MG63 (cell line): ENCODE measurements around the gene FZD1. TPM values are rescaled to one million over a fixed set of nuclear protein-coding genes. Genes with fewer than 3 reads are reported as not detected.

Source experiments
- DNase-seq: peaks from one replicate; pipeline ENCODE4 v3.0.0-alpha.2; 2020
- H3K27me3 ChIP-seq: fragments of 250-450 bp; sonication (Bioruptor Pico); 2 replicates; pipeline ENCODE4 v1.5.1; 2020; ENCODE audit warnings: mild to moderate bottlenecking, moderate library complexity
- H3K36me3 ChIP-seq: fragments of 250-450 bp; sonication (Bioruptor Pico); 2 replicates; pipeline ENCODE4 v1.5.1; 2020; ENCODE audit warnings: mild to moderate bottlenecking, moderate library complexity
- H3K4me3 ChIP-seq: fragments of 250-450 bp; sonication (Bioruptor Pico); 2 replicates; pipeline ENCODE4 v1.5.1; 2020; ENCODE audit warnings: mild to moderate bottlenecking, moderate library complexity
- H3K9me3 ChIP-seq: fragments of 250-450 bp; sonication (Bioruptor Pico); 2 replicates; pipeline ENCODE4 v1.5.1; 2020; ENCODE audit warnings: mild to moderate bottlenecking, moderate library complexity
- total RNA-seq: library from RNA; depleted of rRNA; stranded (reverse); fragments of >200 nt; shearing (Covaris generic); gene quantifications from 2 replicates; pipeline ENCODE4 v1.2.3, GENCODE V29; 2014; ENCODE audit warnings: low replicate concordance; rRNA removed

FZD1 gene
- 2.3 and 3.9 TPM in 2 replicates for total RNA-seq

DNA sequence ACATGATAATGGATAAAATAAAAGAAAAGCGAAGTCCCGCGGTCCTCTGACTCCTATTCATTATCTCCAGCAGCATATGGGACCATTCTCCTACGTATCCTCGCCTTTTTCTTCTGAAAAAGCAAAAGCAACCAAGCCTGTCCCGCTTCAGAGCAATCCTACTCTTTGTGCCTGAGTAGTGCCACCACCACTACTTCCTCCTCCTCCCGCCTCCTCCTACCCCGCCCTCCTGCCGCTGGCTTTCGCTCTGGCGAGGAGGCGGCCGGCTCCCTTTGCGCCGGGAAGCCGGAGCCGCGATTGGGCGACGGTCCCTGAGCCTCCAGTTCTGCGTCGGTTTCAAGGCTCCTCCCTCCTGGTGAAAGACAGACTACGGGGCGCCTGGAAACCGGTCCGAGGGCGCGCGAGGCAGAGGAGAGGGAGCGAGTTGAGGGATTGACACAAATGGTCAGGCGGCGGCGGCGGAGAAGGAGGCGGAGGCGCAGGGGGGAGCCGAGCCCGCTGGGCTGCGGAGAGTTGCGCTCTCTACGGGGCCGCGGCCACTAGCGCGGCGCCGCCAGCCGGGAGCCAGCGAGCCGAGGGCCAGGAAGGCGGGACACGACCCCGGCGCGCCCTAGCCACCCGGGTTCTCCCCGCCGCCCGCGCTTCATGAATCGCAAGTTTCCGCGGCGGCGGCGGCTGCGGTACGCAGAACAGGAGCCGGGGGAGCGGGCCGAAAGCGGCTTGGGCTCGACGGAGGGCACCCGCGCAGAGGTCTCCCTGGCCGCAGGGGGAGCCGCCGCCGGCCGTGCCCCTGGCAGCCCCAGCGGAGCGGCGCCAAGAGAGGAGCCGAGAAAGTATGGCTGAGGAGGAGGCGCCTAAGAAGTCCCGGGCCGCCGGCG, at the start of gene FZD1:
Gene FZD1, plus strand, starts transcription at position 388 of the 878 bp plus-strand sequence. Its CDS starts 448 bp downstream, at position 836.
- DNase-seq: peak; percentile 95
- no peaks in the 10 kb centered on the region for H3K27me3 ChIP-seq
- no peaks in the 10 kb centered on the region for H3K36me3 ChIP-seq
- H3K4me3 ChIP-seq: peak within 1 kb of the TSS; percentile 61
- no peaks in the 10 kb centered on the region for H3K9me3 ChIP-seq

DNA sequence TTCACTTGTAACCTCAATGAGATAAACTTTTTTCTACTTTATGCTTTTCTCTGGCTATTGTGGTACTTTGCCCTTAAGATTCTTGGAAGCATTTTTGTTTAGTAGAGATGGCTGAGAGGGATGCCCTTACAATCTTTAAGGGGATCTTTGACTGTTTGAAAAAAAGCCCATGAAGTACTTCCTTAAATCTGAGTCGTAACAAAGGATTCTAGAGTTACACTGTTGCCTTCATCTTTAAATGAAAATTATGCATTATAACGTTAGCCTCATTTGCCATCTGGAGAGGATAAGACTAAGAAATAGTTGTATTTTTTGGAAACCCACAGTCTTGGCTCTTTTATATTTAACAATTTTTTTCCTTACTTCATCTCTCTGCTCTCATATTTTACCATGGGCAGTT, 37.8 kb upstream of the FZD1 start:
- DNase-seq: no peak
- Histone ChIP-seq H3K27me3 (no peaks in the 10 kb centered on the region), H3K36me3 (no peaks in the 10 kb centered on the region), H3K9me3 (no peaks in the 10 kb centered on the region), H3K4me3 (no peak overlapping the region)

DNA sequence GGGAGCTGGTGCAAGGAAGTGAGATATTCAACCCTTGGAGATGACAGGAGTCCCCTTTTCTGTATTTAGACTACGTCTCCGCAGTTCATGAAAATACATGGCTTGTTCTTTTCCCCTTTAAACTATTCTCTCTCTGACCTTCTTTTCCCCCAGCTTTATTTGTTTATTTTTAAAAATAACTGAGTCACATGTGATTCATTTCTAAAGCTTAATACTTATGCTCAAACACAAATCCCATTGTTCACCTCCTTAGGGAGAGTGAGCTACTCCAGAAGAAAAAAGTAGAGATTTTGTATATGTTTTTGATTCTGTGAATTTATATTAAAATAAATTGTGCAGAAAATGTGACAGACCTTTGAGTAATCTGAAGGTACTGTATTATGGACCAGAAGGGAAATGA, 35.9 kb upstream of the FZD1 start:
- Histone ChIP-seq H3K9me3 (no peaks in the 10 kb centered on the region), H3K27me3 (no peaks in the 10 kb centered on the region), H3K4me3 (no peak overlapping the region), H3K36me3 (no peaks in the 10 kb centered on the region)
- no peak for DNase-seq

DNA sequence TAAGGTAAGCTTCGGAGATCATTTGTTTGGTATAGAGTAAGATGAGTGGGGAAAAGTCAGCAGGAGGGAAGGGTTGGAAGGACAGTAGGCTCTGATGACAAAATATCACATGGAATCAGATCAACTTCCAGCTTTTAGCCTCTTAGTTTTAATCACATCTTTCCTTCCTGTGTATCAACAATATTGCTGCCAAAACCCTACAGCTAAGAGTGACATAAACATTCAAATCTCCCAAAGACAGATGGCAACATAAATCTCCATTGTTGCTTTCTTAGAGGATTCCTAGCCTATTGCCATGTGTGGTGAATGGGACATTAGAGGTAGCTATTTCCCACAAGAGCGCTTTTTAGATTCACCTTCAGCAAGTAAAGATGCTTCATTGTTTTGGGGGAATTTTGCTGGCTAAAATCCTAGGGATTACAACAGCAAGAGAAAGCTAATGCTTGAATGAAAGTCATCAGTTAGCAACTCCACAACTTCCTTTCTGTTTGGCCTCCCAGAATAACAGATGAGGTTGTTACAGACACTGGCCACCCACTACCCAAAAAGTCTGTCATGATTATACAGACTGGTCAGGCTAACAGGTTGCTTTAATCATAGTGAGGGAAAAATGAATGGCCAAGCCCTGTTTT, 35.2 kb upstream of the FZD1 start:
- DNase-seq: no peak
- H3K27me3 ChIP-seq: no peaks in the 10 kb centered on the region
- no peak overlapping the region for H3K4me3 ChIP-seq
- no peaks in the 10 kb centered on the region for H3K9me3 ChIP-seq
- H3K36me3 ChIP-seq: no peaks in the 10 kb centered on the region

DNA sequence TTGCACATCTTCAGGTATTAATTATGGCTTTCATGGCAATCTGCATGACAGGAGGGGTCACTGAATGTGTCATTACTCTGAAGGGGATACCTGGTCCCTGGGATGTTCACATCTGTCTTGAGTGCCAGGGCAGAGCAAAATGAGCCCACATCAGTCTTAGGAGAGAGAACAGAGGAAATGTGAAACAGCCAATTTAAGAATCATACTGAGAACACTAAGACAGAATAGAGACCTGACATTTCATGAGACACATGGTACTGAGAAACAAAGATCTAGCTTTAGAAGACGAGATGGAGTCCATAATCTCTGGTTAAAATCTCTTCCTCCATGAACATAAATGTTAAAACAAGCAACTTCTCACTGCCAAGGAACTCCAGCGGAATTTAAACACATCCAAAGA, 34.1 kb upstream of the FZD1 start:
- Histone ChIP-seq H3K9me3 (no peaks in the 10 kb centered on the region), H3K27me3 (no peaks in the 10 kb centered on the region), H3K4me3 (no peak overlapping the region), H3K36me3 (no peaks in the 10 kb centered on the region)
- DNase-seq: no peak

DNA sequence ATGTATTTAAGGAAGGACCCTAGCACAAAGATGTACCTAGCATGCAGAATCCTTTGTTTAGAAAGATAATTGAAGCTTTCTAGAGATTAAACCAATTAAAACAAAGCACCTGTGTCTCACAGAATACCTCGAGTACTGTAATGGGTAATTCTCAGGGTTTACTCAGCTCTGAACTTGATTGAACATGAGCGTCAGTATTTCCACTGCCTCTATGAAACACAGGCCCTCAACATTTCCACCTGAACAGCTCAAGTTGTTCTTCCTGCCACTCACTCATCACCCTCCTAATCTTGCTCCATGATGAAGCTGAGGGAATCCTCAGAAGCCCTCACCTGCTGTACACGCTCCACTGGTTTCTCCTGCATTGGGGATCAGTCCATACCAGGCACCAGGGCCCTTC, 33.7 kb upstream of the FZD1 start:
- H3K9me3 ChIP-seq: no peaks in the 10 kb centered on the region
- DNase-seq: no peak
- no peaks in the 10 kb centered on the region for H3K27me3 ChIP-seq
- no peaks in the 10 kb centered on the region for H3K36me3 ChIP-seq
- H3K4me3 ChIP-seq: no peak overlapping the region

DNA sequence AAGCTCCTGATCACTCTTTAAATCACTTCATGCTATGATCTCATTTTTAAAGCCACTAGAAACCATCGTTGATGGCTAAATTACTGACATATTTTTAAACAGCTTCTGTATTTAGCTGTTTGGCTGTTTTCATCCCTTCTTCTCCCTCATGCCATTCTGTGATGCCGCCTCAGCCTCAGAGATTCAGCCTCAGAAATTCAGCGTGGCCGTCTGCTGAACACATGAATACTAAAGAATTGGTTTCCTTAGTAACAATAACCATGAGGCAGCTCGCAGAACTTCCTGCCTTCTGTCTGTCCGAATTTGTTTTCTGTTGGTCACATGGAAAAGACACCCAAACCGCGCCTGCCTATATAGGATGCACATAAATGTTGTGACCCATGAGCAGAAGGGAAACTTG, 31.0 kb upstream of the FZD1 start:
- Histone ChIP-seq H3K4me3 (no peak overlapping the region), H3K9me3 (no peaks in the 10 kb centered on the region), H3K27me3 (no peaks in the 10 kb centered on the region), H3K36me3 (no peaks in the 10 kb centered on the region)
- DNase-seq: no peak

DNA sequence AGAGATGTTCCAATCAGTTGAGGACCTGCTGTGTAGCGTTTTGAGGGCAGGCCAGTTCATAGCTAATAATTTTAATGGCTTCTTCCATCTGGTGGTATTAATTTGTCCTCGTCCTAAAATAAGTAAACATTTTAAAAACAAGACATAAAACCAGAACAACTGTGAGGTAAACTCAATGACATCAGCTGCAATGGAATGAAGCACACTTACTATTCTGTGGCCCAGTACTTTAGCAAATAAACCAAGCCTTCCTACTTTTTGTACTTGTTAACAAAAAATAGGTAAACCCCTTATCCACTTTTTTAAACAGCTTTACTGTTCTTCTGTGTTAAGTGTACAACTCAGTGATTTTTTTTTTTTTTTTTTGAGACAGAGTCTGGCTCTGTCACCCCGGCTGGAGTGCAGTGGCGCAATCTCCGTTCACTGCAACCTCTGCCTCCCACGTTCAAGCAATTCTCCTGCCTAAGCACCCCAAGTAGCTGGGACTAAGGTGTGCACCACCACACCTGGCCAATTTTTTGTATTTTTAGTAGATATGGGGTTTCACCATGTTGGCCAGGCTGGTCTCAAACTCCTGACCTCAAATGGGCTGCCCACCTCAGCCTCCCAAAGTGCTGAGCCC, 28.9 kb upstream of the FZD1 start:
- Histone ChIP-seq H3K4me3 (no peak overlapping the region), H3K27me3 (no peaks in the 10 kb centered on the region), H3K9me3 (no peaks in the 10 kb centered on the region), H3K36me3 (no peaks in the 10 kb centered on the region)
- no peak for DNase-seq

DNA sequence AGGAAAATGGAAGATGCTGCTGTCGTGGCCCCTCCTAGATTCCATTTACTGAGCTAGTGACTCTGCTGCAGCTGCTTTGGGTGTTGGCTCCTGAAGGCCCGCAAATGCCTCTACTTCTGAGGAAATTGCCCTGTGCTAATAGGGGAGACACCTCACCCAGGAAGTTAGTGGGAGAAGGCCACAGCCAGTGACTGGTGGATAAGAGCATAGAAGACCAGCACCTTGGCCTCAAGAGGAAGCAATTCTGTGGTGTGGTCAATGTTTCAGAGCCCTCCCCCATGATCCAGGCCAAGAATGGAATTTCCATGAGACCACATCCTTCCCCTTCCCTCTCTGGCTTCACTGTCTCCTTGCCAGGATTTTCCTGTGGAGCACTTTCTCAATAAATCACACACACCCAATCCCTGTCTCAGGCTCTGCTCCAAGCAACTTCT, 25.0 kb upstream of the FZD1 start:
- Histone ChIP-seq H3K4me3 (no peak overlapping the region), H3K9me3 (no peaks in the 10 kb centered on the region), H3K27me3 (no peaks in the 10 kb centered on the region), H3K36me3 (no peaks in the 10 kb centered on the region)
- DNase-seq: peak; percentile 48

DNA sequence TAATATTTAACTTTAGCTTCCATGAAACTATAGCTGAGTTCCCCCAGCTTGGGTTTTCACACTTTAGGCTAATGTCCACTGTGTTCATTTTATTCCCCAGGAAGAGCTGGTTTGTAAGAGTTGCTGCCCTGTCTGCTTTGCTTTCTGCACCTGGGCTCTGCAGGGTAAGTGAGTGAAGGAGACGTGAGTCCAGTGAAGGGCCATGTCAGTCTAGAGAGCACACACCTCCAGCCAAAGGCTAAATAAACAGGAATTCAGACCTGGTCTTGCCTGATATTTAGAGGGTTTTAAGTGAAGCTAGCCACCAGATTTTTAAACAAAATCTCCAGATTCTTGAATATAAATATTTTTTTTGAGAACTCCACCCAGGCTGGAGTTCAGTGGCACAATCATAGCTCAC, 24.5 kb upstream of the FZD1 start:
- DNase-seq: no peak
- no peaks in the 10 kb centered on the region for H3K27me3 ChIP-seq
- no peaks in the 10 kb centered on the region for H3K36me3 ChIP-seq
- no peaks in the 10 kb centered on the region for H3K9me3 ChIP-seq
- H3K4me3 ChIP-seq: no peak overlapping the region

DNA sequence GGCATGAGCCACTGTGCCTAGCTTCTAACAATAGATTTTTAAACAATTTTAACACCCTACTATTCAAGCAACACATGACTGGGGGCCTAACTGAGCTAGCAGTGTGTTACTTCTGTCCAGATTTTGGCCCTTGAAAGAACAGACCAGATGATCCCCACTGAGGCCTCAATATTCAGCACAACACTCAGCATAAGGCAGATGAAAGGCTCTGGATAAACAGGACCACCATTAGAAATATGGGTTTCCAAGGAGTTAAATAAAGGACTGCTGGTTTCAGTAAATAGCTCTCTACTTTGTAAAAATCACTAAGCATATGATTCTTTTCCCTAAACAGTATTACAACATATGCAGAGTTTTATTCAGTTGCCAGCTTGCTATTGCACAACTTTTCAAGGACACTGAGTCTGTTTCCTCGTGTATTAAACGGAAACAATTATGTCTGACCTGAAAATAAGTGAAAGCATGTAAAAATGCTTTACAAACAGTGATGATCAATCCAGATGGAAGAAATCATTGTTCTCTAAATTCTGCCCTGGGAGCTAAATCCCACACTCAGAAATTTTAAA, 23.8 kb upstream of the FZD1 start:
- no peaks in the 10 kb centered on the region for H3K27me3 ChIP-seq
- H3K9me3 ChIP-seq: no peaks in the 10 kb centered on the region
- no peak overlapping the region for H3K4me3 ChIP-seq
- no peak for DNase-seq
- no peaks in the 10 kb centered on the region for H3K36me3 ChIP-seq

DNA sequence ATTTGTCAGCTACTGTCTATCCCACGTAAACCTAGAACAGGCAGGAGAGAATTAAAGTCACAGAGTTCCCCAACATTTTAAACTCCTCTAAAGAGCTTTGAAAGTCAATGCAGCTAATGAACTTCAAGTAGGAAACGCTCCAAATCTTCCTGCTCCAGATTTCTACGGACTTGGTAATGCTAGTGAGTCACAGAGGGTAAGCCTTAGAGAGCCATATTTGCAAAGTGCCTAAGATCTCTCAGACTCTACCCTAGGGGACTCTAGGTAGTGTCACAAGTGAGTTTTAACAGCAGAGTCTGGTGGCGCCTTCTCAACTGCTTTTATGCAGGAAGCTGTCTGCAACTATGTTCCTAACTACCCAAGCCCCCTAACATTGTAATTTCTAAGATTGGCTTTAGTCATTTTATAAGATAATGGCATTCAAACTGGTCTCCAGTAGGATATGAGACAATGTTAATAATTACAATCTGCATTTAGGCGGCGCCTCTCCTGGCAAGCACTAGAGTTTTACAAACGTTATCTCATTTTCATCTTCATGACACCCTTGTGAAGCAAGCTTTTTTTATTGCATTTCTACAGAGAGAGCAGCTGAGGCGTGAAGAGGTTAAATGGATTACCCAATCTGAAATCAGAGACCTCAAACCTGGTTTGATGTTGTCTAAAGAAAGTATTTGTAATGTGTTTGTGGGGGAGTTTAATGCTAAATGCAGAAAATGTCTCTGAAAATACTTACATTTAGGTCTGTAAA, 22.0 kb upstream of the FZD1 start:
- no peak overlapping the region for H3K4me3 ChIP-seq
- no peaks in the 10 kb centered on the region for H3K9me3 ChIP-seq
- H3K27me3 ChIP-seq: no peaks in the 10 kb centered on the region
- no peaks in the 10 kb centered on the region for H3K36me3 ChIP-seq
- DNase-seq: no peak

DNA sequence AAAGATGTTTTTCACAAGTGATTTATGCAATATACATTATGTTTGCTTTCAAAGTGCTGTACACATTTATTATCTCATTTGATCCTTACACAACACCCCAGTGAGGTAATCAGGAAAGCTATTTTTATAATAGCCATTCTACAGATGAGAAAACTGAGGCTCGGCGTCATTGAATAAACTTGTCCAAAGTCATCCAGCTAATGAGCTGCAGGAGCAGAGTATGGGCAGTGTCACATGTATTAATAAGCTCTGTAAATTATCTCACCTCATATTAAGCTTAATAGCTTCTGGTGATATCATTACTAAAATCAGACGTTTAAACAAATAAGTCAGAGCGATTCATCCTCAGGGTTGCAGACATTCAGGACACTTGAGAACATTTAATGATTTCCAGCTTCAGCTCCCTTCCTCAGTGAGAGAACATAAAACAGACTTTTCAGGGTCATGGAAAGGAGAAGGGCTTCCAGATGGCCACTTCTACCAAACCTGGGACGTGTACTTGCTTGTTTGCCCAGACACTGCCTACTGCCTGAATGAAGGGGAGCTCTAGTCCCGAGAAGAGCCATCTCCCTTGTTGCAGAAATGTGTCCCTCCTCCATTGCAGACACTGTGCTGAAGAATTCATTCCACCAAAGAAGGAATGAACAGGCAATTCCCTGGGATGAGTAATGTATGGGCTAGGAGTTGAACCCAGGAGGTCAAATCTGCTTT, 20.5 kb upstream of the FZD1 start:
- Histone ChIP-seq H3K36me3 (no peaks in the 10 kb centered on the region), H3K4me3 (no peak overlapping the region)
- DNase-seq: no peak

DNA sequence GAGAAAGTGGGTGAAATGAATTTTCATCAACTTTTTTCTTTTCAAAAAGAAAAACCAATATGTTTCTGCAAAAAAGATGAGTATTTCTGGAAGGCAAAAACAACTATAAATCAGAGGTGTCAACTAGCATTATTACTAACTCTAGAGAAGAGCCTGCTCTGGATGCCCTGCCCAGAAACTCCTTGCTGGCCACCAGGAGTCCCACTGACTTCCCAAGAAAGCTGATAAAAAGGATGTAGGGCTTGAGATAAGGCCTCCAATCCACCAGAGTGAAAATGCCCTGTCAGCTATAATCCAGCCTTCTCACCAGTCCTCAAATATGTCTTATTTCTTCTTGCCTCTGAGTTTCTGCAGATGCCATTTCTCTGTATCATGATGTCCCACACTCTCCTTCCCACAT, 16.7 kb upstream of the FZD1 start:
- H3K27me3 ChIP-seq: no peaks in the 10 kb centered on the region
- H3K9me3 ChIP-seq: no peaks in the 10 kb centered on the region
- no peak overlapping the region for H3K4me3 ChIP-seq
- H3K36me3 ChIP-seq: no peaks in the 10 kb centered on the region
- DNase-seq: no peak

More for the DNA sequence above, 20.5 kb upstream of the FZD1 start:
- Histone ChIP-seq H3K27me3 (no peaks in the 10 kb centered on the region), H3K9me3 (no peaks in the 10 kb centered on the region)

DNA sequence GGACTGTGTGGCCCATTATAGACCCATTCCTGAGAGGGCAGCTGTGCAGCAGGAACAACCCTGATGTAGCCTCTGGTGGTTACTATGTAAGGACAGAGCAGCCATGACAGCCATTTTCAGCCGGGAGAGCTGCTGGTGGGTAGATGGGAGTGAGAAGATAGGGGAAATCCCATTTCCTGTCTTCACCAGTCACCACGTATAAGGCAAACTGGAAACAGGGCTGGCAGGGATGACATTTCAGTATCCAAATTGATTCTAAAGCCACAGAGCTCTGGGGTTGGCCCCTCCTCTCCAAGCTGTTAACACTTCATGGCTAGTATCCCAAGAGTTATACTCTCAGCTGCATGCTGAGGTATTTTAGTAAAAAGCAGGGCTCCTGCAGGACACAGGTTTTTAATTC, 15.2 kb upstream of the FZD1 start:
- Histone ChIP-seq H3K4me3 (no peak overlapping the region), H3K9me3 (no peaks in the 10 kb centered on the region), H3K36me3 (no peaks in the 10 kb centered on the region), H3K27me3 (no peaks in the 10 kb centered on the region)
- DNase-seq: no peak
